ENCODE measurements around the gene DYNC2I2.
A peak's percentile ranks its signal among the peaks of the same experiment; 100 is the strongest.

- peak; percentile 84 for TF ChIP-seq CTCF (IDR thresholded peaks at IDR 0.05)
- no peak for TF ChIP-seq EZH2phosphoT487 (IDR thresholded peaks at IDR 0.05)
- TF ChIP-seq EZH2 (IDR thresholded peaks at IDR 0.05) = peak; percentile 52
These were observed 45.9 kb upstream of the DYNC2I2 start, which contains the start of gene PKN3 for GRCh38 chr9:128702445-128702948.

Data from neural progenitor cell (in vitro differentiated cells).